G401 (cell line): Measurements from ENCODE around the gene PTOV1. TPM values are rescaled to one million over a fixed set of nuclear protein-coding genes. Genes with fewer than 3 reads are reported as not detected.

Experiments used
- DNase-seq: peaks from one replicate; pipeline ENCODE4 v3.0.0-alpha.2; 2015; ENCODE audit warnings: low spot score
- in situ Hi-C: cut with HindIII; loops from 2 replicates; pipeline ENCODE4 v1.10.0; 2016; ENCODE audit warnings: low sequenced_read_pairs, mixed read lengths
- total RNA-seq: library from RNA; depleted of rRNA; stranded (reverse); fragments of >200 nt; shearing (Covaris generic); gene quantifications from 2 replicates; pipeline ENCODE4 v1.2.3, GENCODE V29; 2014

Gene PTOV1
- total RNA-seq, 1 experiment from 2014 or later: 147 TPM

GRCh38 chr19:49839713-49840112 lies 11.2 kb upstream of the PTOV1 start:
- in situ Hi-C loops: no loop called here

GRCh38 chr19:49840321-49840720 lies 10.6 kb upstream of the PTOV1 start:
- in situ Hi-C loops: no loop called here
- DNase-seq: no peak

More at GRCh38 chr19:49839713-49840112, 11.2 kb upstream of the PTOV1 start:
- DNase-seq: no peak

- in situ Hi-C loops: no loop called here
- DNase-seq: no peak
Observed at GRCh38 chr19:49840736-49841249, 10.2 kb upstream of the PTOV1 start.

- in situ Hi-C loops: no loop called here
- DNase-seq: no peak
Observed at GRCh38 chr19:49843265-49843664, 7.7 kb upstream of the PTOV1 start.

- in situ Hi-C loops: no loop called here
- no peak for DNase-seq
Observed at GRCh38 chr19:49844138-49845095, 6.5 kb upstream of the PTOV1 start.

- DNase-seq: no peak
- in situ Hi-C loops: no loop called here
Observed at GRCh38 chr19:49845414-49845813, 5.5 kb upstream of the PTOV1 start.

GRCh38 chr19:49846408-49846807 lies 4.6 kb upstream of the PTOV1 start:
- no peak for DNase-seq

GRCh38 chr19:49847731-49848696 lies 2.9 kb upstream of the PTOV1 start:
- in situ Hi-C loops: no loop called here
- no peak for DNase-seq

More at GRCh38 chr19:49846408-49846807, 4.6 kb upstream of the PTOV1 start:
- in situ Hi-C loops: no loop called here

- in situ Hi-C loops: no loop called here
- DNase-seq: no peak
Observed at GRCh38 chr19:49848938-49849337, 2.0 kb upstream of the PTOV1 start.

GRCh38 chr19:49849433-49850220 lies 1.3 kb upstream of the PTOV1 start:
- DNase-seq: no peak
- in situ Hi-C loops: no loop called here

- in situ Hi-C loops: no loop called here
Observed at GRCh38 chr19:49850221-49850486, 805 bp upstream of the PTOV1 start.

GRCh38 chr19:49851456-49852259 lies 699 bp downstream of the PTOV1 start:
- no peak for DNase-seq
- in situ Hi-C loops: no loop called here

More at GRCh38 chr19:49850221-49850486, 805 bp upstream of the PTOV1 start:
- no peak for DNase-seq

GRCh38 chr19:49852631-49853126 lies 1.7 kb downstream of the PTOV1 start:
- in situ Hi-C loops: no loop called here
- no peak for DNase-seq

- no peak for DNase-seq
- in situ Hi-C loops: no loop called here
Observed at GRCh38 chr19:49853852-49854377, 3.0 kb downstream of the PTOV1 start.

GRCh38 chr19:49854378-49855263 lies 3.7 kb downstream of the PTOV1 start:
- in situ Hi-C loops: no loop called here
- no peak for DNase-seq

- in situ Hi-C loops: no loop called here
- no peak for DNase-seq
Observed at GRCh38 chr19:49855277-49855675, 4.3 kb downstream of the PTOV1 start.
